A549 (cell line): Measurements from ENCODE around the gene PPP1CC. TPM values are rescaled to one million over a fixed set of nuclear protein-coding genes. Genes with fewer than 3 reads are reported as not detected.

Experiments used
- ATAC-seq, 2 experiments: fragments of 200-7000 bp in 1 of 2; fragments of >200 bp in 1 of 2; cut with Nextera tagmentation in 1 of 2; cut with Tn5 transposase in 1 of 2; 3 replicates each; pipeline versions ENCODE4 v1.8.0 to v1.9.1; 2018 to 2020; ENCODE audit warnings: mild to moderate bottlenecking in 1 of 2, moderate library complexity in 1 of 2
- CTCF ChIA-PET: fragments of 300-600 bp; sonication (Branson Sonifier 250); formaldehyde crosslinking; extraction: SDS; loops from one replicate; lab custom pipeline; 2021; ENCODE audit warnings: antibody characterized with exemption, inconsistent platforms; lab: Yijun Ruan, JAX
- POLR2A ChIA-PET: fragments of 350-600 bp; formaldehyde crosslinking; extraction: SDS; loops from one replicate; lab custom pipeline; 2021; ENCODE audit warnings: antibody characterized with exemption, inconsistent platforms; lab: Yijun Ruan, JAX
- DNase-seq, 2 experiments: peaks; one replicate each; pipeline versions ENCODE4 v3.0.0 to v3.0.0-alpha.2; 2011 to 2016; ENCODE audit warnings: low read depth in 1 of 2, low spot score in 1 of 2
- FAIRE-seq: peaks from 2 replicates; lab custom pipeline; 2011; peaks lifted over from hg19 to GRCh38; lab: Jason Lieb, UNC
- H3K27ac ChIP-seq, 2 experiments: fragments of >200 bp; sonication (Bioruptor Twin); formaldehyde crosslinking; 3 replicates each; pipeline ENCODE4 v1.5.1; 2016 to 2017
- H3K4me1 ChIP-seq: fragments of >200 bp; sonication (Bioruptor Twin); formaldehyde crosslinking; 3 replicates; pipeline ENCODE4 v1.6.1; 2016
- H3K4me2 ChIP-seq: fragments of >200 bp; sonication (Bioruptor Twin); formaldehyde crosslinking; 3 replicates; pipeline ENCODE4 v1.6.1; 2016
- H3K4me3 ChIP-seq: fragments of >200 bp; sonication (Bioruptor Twin); formaldehyde crosslinking; 3 replicates; pipeline ENCODE4 v1.5.1; 2016
- H3K9me3 ChIP-seq: fragments of >200 bp; sonication (Bioruptor Twin); formaldehyde crosslinking; 3 replicates; pipeline ENCODE4 v1.6.1; 2016
- ATOH8 ChIP-seq: fragments of 250-450 bp; sonication (Bioruptor Pico); IDR thresholded peaks from 2 replicates; pipeline ENCODE4 v1.5.0; 2020; ENCODE audit warnings: low read depth, mild to moderate bottlenecking, moderate library complexity
- BHLHE40 ChIP-seq: IDR thresholded peaks from 2 replicates; pipeline ENCODE4 v1.6.1; 2012; ENCODE audit warnings: low read depth, low read length, inconsistent platforms
- CBX8 ChIP-seq: fragments of 200-600 bp; sonication (generic); IDR thresholded peaks from 2 replicates; pipeline ENCODE4 v1.6.1; 2016
- CHD4 ChIP-seq: fragments of 200-600 bp; sonication (generic); IDR thresholded peaks from 2 replicates; pipeline ENCODE4 v1.6.1; 2016; ENCODE audit warnings: antibody characterized with exemption, mild to moderate bottlenecking, borderline replicate concordance
- EHF ChIP-seq: fragments of 250-450 bp; sonication (Bioruptor Pico); IDR thresholded peaks from 2 replicates; pipeline ENCODE4 v1.5.0; 2020; ENCODE audit warnings: mild to moderate bottlenecking
- EP300 ChIP-seq, 2 experiments: fragments of >200 bp; sonication (Bioruptor Twin); formaldehyde crosslinking; IDR thresholded peaks; 2 replicates in 1 of 2; 3 replicates in 1 of 2; pipeline ENCODE4 v1.6.1; 2016 to 2017
- HDAC2 ChIP-seq: fragments of 200-600 bp; sonication (generic); IDR thresholded peaks from 2 replicates; pipeline ENCODE4 v1.6.1; 2016
- HEYL ChIP-seq: fragments of 250-450 bp; sonication (Bioruptor Pico); IDR thresholded peaks from 2 replicates; pipeline ENCODE4 v1.8.0; 2021; ENCODE audit warnings: mild to moderate bottlenecking, moderate library complexity
- HOXB5 ChIP-seq: fragments of 250-450 bp; sonication (Bioruptor Pico); IDR thresholded peaks from 2 replicates; pipeline ENCODE4 v1.5.0; 2020; ENCODE audit warnings: mild to moderate bottlenecking, moderate library complexity
- JUN ChIP-seq, 2 experiments: fragments of >200 bp; sonication (Bioruptor Twin); formaldehyde crosslinking; IDR thresholded peaks; 2 replicates in 1 of 2; 3 replicates in 1 of 2; pipeline ENCODE4 v1.6.1; 2016 to 2017
- MYC ChIP-seq: IDR thresholded peaks from 2 replicates; pipeline ENCODE4 v1.6.1; 2012; ENCODE audit warnings: mild to moderate bottlenecking, inconsistent platforms, low read length, improper control_type of control experiment, borderline replicate concordance
- POLR2AphosphoS2 ChIP-seq: conservative IDR thresholded peaks from 2 replicates; pipeline ENCODE4 v1.6.1; 2012; ENCODE audit warnings: low read length, improper control_type of control experiment, inconsistent platforms
- RAD21 ChIP-seq, 2 experiments: fragments of >200 bp in 1 of 2; sonication (Bioruptor Twin) in 1 of 2; formaldehyde crosslinking in 1 of 2; IDR thresholded peaks in 1 of 2; conservative IDR thresholded peaks in 1 of 2; 2 replicates in 1 of 2; 3 replicates in 1 of 2; pipeline ENCODE4 v1.6.1; 2012 to 2018; ENCODE audit warnings: inconsistent platforms in 1 of 2
- SMC3 ChIP-seq: fragments of >200 bp; sonication (Bioruptor Twin); formaldehyde crosslinking; IDR thresholded peaks from 3 replicates; pipeline ENCODE4 v1.6.1; 2018; ENCODE audit warnings: inconsistent platforms
- TP53 ChIP-seq: fragments of 250-450 bp; sonication (Bioruptor Pico); IDR thresholded peaks from 2 replicates; pipeline ENCODE4 v1.5.0; 2021; ENCODE audit warnings: mild to moderate bottlenecking, moderate library complexity
- ZSCAN20 ChIP-seq: fragments of 250-450 bp; sonication (Bioruptor Pico); IDR thresholded peaks from 2 replicates; pipeline ENCODE4 v1.8.0; 2022; ENCODE audit warnings: mild to moderate bottlenecking, moderate library complexity
- WGBS: methylation state at CpG from one replicate; pipeline ENCODE4 v1.1.6; 2017; ENCODE audit errors: missing lambda C conversion rate; 5-methylcytosine and 5-hydroxymethylcytosine counted together
- polyA plus RNA-seq, 4 experiments: library from polyadenylated mRNA; depleted of rRNA in 3 of 4; stranded (reverse); fragments of >200 nt; fragmentation: RNase III in 1 of 4; extraction: RNeasy Plus Mini Kit Qiagen cat#74134 plus additional on column Dnase treatment in 1 of 4; gene quantifications; 2 replicates in 3 of 4; 3 replicates in 1 of 4; pipeline ENCODE4 v1.2.3, GENCODE V29; 2011 to 2017
- TF ChIP-seq, protein P1 (sequence below): fragments of 450-650 bp; IDR thresholded peaks from 2 replicates; pipeline ENCODE4 v1.6.1; 2014; ENCODE audit warnings: antibody characterized with exemption
- TF ChIP-seq, protein P2 (sequence below): fragments of 150-350 bp; IDR thresholded peaks from 2 replicates; pipeline ENCODE4 v1.6.1; 2014; ENCODE audit warnings: low read depth, mild to moderate bottlenecking, low read length

Gene PPP1CC
- polyA plus RNA-seq, 2 of the 4 experiments (the other 2 are of a cell fraction) = 131 to 258 TPM

- TF ChIP-seq ATOH8 (CRISPR knock-in tag) (no peak), BHLHE40 (no peak), CHD4 (no peak; the same call in 1 of the 2 replicates), JUN (IDR thresholded peaks at IDR 0.05) (no peak), ZSCAN20 (CRISPR knock-in tag) (no peak), SMC3 (peak; percentile 59), HEYL (no peak), EP300 (IDR thresholded peaks at IDR 0.05) (no peak), POLR2AphosphoS2 (no peak), CBX8 (no peak), MYC (no peak), EHF (no peak)
- TF ChIP-seq, protein P1, sequence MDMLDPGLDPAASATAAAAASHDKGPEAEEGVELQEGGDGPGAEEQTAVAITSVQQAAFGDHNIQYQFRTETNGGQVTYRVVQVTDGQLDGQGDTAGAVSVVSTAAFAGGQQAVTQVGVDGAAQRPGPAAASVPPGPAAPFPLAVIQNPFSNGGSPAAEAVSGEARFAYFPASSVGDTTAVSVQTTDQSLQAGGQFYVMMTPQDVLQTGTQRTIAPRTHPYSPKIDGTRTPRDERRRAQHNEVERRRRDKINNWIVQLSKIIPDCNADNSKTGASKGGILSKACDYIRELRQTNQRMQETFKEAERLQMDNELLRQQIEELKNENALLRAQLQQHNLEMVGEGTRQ = peak; percentile 55
- TF ChIP-seq, protein P2, sequence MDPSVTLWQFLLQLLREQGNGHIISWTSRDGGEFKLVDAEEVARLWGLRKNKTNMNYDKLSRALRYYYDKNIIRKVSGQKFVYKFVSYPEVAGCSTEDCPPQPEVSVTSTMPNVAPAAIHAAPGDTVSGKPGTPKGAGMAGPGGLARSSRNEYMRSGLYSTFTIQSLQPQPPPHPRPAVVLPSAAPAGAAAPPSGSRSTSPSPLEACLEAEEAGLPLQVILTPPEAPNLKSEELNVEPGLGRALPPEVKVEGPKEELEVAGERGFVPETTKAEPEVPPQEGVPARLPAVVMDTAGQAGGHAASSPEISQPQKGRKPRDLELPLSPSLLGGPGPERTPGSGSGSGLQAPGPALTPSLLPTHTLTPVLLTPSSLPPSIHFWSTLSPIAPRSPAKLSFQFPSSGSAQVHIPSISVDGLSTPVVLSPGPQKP = no peak
These were observed 44.4 kb downstream of the PPP1CC start (continued) for GRCh38 chr12:110698171-110698902.

DNA sequence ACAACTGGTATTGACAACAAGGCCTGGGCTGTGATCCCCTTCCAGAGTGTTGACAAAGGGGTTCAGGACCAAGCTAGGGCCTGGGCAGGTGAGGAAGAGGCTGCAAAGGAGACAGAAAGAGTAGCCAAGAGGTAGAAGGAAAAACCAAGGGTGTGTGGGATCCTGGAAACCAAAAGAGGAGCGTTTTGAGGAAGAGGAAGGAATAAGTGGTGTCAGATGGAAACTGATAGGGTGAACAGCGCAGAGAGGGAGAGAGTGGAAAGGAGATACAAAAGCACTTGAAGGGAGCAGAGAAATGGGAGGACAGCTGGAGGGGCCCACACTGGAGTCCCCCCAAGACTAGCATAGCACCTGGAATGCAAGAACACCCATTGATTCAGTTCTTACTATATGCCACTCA, 45.5 kb downstream of the PPP1CC start:
- FAIRE-seq = no peak
- Histone ChIP-seq H3K4me1 (peaks cover 8% of the 10 kb centered on the region), H3K4me3 (no peak overlapping the region), H3K9me3 (no peaks in the 10 kb centered on the region), H3K27ac (no peak overlapping the region), H3K4me2 (no peak overlapping the region)
- 88% methylated on average over 2 of the region's 2 CpGs for WGBS
- ChIA-PET CTCF (interaction anchor here (0.6 to 1.3 kb wide), 9 partner anchors 11 to 191 kb away, joined by 3 to 6 read pairs (median 3); no protein-coding TSS in a partner anchor), POLR2A (no interaction called here)
- ATAC-seq = no peak
- TF ChIP-seq POLR2AphosphoS2 (no peak), HDAC2 (no peak), CHD4 (no peak), JUN (IDR thresholded peaks at IDR 0.05) (no peak), RAD21 (conservative IDR thresholded peaks at IDR 0.05 in 1 of 2, IDR thresholded peaks at IDR 0.05 in 1 of 2) (no peak)
- DNase-seq = no peak

- Histone ChIP-seq H3K9me3 (no peaks in the 10 kb centered on the region), H3K4me3 (no peak overlapping the region), H3K4me2 (no peak overlapping the region), H3K27ac (no peak overlapping the region), H3K4me1 (peaks cover 8% of the 10 kb centered on the region)
- no peak for TF ChIP-seq HOXB5
- TF ChIP-seq ZSCAN20 (CRISPR knock-in tag) = no peak
- TF ChIP-seq TP53 (CRISPR knock-in tag) = no peak
- ChIA-PET CTCF (interaction anchor here (1.2 to 1.6 kb wide), 2 partner anchors 14 to 185 kb away, joined by 3 to 7 read pairs; no protein-coding TSS in a partner anchor), POLR2A (no interaction called here)
- FAIRE-seq (no peak), ATAC-seq (no peak), DNase-seq (no peak)
- 68% methylated on average over 3 of the region's 3 CpGs for WGBS
These were observed 46.4 kb downstream of the PPP1CC start for GRCh38 chr12:110696283-110696682.
